HS-5 (cell line): ENCODE measurements around the gene FPR1.

Source experiments
- DNase-seq: peaks from one replicate; pipeline ENCODE4 v3.0.0-alpha.2; 2012; ENCODE audit warnings: low read depth

The FPR1 gene

GRCh38 chr19:51751655-51752054 is at the start of gene FPR1:
Gene FPR1 (minus strand): TSS chr19:51751878. CDS start chr19:51746994, 4,884 bp downstream.
- no peak for DNase-seq

- no peak for DNase-seq
Observed at GRCh38 chr19:51800473-51801244, 49.0 kb upstream of the FPR1 start.

- no peak for DNase-seq
Observed at GRCh38 chr19:51799774-51800472, 48.2 kb upstream of the FPR1 start.

DNA sequence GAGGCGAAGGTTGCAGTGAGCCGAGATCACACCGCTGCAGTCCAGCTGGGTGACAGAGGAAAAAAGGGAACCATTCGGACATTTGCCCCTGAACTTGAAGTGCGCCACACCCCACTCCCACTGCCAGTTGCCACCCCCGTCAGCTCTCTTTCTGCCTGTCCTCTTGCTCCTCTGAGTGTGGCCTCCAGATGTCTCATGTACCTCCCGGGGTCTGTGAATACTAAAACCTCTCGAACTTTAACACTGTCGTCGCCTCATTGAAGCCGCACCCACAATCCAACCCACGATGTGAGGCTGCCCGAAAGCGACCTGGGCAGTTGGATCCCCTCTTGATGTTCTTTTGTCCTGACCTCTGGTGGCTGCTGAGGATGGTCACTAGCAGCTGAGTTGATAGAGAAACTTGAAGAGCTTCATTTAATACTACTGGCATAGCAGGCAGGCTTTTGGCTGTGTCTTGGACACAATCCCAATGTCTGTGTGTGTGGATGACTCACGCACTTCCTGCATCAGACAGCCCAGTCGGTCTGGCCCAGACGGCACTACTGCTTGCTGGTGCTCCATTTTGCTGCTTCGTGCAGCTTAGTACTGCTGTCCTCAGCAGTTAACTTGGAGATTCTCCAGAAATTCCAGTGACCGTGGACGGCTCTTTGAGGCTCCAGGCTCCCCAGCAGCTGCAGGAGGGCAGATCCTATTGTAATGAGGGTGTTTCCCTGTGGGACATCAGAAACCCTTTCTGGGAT is 47.5 kb upstream of the FPR1 start:
- peak; percentile 80 for DNase-seq

GRCh38 chr19:51798062-51798461 is 46.4 kb upstream of the FPR1 start:
- DNase-seq = no peak

- no peak for DNase-seq
Observed at GRCh38 chr19:51797480-51797879, 45.8 kb upstream of the FPR1 start.

DNA sequence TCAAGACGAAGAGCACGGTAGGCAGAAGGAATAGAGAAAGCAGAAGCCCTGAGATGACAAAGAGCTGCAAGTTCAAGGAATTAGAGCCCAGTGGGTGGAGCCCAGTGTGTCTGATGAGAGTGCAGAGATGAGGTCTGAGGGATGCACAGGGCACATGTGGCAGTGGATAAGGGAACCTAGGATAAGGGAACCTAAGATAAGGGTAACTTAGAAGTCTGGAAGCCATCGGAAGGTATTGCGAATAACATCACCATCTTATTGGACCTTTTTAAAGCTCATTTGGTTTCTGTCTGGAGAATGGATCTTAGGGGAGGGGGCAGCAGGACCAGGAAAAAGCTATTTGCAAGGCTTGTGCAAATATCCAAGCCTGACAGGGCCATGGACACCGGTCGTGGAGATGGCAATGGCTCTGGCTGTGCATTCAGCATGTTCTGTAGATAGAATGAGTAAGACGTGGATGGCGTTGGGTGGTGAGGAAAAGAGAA is 44.6 kb upstream of the FPR1 start:
- DNase-seq = no peak

DNA sequence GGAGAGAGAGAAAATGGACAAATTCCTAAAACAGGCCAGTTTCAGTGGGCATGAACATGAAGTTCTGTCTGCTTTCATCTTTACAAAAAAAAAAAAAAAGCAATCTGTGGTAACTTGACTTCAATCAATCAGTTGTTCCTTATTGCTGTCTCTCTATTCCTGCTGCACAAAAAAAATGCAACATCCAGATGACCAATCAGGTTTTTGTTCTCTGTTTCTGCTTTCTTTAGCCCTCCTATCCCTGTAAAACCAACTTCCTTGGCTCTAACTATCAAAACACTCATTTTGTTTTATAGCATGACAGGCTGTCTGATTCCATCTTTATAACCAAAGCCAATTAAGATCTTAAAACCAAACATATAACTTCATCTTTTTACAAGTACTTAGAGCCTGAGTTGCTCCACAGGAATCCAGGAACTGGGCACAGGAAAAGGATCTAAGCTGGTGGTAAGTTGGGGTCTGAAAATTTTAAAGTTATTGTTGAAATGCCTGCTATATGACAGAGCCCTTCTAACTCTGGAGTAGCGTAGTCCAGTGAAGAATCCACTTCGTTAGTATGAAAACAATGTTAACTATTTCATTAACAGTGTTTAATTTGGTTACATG is 43.3 kb upstream of the FPR1 start, which contains the start of gene FPR3:
Gene FPR3, plus strand, starts transcription at position 273 of the 606 bp plus-strand sequence. CDS start 28,592 bp downstream, outside the sequence.
- no peak for DNase-seq

DNA sequence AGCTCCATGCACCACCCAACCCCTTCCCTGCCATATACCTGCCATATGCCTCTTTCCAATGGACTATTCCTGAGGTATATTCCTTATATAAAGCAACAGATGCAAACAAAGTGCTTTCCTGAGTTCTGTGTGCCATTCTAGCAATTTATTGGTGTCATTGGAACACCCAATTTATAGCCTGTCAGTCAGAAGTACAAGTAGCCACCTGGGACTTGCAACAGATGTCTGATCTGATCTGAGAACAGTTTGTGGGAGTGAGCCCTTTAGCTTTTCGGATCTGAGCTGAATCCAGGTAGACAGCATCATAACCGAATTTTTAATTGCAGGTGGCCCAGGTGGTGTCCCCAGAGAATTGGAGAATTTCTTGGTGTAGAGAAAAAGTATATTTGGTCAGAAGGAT is 42.3 kb upstream of the FPR1 start:
- no peak for DNase-seq

GRCh38 chr19:51792932-51793331 is 41.3 kb upstream of the FPR1 start:
- DNase-seq = no peak

DNA sequence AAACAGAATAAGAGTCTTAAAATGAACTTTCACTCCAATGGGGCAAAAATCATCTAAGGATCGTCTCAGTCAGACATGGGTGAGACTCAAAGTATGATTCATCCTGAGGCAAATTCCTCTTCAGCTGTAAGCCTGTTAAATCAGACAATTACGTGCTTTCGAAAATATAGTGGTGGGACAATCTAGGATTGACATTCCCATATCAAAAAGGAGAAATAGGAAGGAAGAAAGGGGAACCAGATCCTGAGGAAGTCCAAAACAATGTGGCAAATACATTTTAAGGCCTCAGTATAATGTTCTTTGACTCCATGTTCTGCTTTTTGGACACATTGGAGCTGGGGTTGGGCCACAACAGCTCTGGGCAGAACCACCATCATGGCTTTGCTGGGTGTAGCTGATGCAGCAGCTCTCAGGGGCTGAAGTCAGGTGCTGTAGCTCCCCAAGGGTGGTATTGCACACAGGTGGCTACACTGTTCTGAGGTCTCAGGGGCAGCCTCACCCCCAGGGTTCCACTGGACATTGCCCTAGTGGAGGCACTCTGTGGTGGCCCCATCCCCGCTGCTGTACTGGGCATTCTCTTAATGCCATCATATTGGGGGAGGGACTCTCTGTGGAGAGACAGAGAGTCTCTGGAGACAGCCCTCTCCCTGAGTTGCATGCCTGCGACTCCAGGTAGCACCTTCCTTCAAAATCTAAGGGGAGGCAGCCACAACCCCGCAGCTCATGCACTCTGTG is 37.5 kb upstream of the FPR1 start:
- DNase-seq = no peak

DNA sequence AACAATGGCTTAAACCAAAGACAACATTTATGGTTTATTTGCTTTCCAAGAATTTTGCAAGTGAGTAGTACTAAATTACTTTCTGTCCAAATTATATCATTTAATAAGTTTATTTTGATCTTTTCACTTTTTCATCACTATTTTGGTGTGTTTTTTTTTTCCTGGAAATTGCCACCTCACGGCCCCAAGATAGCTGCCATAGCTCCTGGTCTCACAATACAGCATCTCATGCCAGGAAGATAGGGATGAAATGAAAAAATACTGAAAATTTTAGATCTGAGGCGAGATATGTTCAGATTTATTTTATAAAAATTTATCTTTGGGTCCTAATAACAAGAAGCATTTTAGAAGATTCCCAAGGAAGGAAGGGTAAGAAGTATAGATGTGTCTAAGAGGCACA is 36.4 kb upstream of the FPR1 start:
- no peak for DNase-seq

DNA sequence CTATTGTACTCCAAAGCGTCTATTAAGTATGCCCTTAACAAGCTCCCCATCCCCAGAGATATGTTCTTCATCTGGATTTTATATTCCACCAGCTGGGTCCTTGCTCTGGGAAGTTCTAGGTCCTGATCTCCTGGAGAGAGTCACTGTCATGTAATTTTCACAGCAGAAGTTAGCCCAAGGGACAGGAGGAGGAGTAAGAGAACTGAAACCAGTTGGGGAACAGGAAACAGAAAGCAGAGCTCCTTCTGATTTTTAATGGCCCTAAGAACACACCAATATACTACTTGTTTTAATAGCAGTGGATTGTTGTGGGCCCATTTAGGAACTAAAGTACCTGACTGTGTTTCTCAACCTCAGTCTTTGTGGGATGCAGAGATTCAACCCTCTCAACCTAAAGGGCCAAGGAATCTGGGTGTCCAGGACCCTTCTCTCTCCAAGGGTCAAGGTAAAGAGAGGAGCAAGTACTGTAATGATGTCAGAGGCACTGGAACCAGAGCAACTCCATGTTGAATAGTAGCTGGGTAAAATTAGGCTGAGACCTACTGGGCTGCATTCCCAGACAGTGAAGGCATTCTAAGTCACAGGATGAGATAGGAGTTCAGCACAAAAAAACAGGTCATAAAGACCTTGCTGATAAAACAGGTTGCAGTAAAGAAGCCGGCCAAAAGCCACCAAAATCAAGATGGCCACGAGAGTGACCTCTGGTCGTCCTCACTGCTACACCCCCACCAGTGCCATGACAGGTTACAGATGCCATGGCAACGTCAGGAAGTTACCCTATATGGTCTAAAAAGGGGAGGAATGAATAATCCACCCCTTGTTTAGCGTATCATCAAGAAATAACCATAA is 35.2 kb upstream of the FPR1 start:
- no peak for DNase-seq

DNA sequence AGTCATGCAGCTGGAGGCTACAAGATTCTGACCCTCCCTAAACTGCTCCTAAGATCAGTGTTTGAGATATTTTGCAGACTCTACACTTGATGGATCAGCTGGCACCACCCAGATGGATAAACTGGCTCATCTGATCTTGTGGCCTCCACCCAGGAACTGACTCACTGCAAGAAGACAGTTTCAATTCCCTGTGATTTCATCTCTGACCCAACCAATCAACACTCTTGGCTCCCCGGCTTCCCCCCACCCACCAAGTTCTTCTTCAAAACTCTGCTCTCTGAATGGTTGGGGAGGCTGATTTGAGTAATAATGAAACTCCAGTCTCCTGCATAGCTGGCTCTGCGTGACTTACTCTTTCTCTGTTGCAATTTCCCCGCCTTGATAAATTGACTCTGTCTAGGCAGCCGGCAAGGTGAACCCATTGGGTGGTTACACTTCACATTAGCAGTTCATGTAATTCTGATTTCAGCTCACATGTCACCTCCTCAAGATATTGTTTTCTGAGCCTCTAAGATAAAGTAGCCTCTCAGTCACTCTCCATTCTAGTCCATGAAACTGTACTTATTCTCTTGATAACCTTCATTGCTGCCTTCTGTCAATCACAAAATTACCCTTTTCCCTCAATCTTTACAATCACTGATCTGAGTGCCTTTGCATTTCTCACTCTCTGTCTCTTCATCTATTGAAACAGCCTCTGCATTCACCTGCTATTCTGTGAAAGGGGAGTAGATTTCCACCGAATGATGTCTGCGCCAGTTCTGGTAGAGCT is 33.4 kb upstream of the FPR1 start:
- peak; percentile 51 for DNase-seq

DNA sequence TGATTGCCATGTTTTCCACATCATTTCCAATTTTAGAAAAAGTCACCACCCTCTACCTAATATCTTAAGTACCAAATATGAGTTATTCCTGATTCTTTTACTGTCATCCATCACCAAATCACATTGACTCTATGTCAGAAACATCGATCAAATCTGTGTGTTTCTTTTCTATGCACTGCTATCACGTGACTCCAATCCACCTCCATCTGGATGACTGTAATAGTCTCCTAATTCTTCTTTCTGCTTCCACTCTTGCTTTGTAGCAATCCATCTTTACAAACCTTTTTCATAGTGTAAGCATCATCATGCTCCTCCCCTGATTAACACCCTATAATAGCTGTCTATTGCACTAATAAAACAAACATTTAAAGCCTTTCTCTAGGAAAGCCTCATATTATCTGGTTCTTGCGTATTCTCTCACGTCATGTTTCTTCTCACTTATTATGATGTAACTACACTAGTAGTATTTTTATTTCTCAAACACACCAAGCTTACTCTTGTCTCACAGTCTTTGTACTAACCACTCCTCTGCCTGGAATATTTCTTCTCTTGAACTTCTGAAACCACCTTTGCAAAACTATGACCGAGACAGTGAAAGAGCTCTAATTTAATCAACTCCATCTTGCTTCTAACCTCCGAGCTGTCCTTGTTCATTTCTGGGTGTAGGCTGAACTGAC is 32.6 kb upstream of the FPR1 start:
- no peak for DNase-seq

DNA sequence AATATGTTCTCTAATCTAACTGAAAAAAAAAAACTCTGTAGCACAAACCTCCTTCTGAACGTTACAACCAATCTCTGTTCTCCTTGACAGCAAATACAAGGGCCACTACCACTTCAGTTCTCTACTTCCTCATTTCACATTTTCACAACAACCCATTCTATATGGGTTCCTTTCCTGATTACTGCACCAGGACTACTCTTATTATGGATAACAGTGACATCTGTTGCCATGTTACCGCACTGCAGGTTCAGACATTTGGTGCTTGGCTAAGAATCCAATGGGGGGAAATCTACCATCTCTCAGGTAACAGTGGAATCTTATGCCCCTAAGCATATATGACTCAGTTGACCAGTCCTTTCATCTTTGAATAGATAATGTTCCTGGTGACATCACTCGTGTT is 31.7 kb upstream of the FPR1 start:
- DNase-seq = no peak

DNA sequence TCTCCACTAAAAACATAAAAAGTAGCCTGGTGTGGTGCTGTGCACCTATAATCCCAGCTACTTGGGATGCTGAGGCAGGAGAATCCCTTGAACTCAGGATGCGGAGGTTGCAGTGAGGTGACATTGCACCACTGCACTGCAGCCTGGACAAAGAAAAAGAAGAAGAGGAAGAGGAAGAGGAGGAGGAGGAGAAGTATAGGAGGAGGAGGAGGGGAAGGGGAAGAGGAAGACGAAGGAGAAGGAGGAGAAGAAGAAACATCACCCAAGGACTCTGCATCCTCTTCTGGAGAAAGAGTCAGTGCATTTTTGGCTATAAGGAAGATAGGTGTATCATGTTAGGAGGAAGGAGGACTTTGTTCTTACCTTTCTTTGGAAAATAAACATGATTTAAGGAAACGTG is 30.3 kb upstream of the FPR1 start:
- DNase-seq = no peak

- DNase-seq = no peak
Observed at GRCh38 chr19:51780270-51780669, 28.6 kb upstream of the FPR1 start.

DNA sequence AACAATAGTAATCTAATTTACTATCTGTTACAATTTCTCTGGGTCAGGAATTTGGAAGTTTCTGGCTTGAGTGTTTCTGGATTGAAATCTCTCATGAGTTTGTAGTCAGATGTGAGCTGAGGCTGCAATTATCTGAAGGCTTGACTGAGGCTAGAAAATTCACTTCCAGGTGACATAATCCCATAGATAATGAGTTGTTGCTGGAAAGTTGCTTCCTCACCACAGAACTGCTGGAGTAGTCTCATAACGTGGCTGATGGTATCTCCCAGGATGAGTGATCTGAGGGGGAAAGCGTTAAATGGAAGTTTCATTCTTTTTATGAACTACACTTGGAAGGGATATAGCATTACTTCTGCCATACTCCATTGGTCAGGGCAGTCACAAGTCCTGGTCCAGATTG is 28.0 kb upstream of the FPR1 start:
- no peak for DNase-seq
